Measurements from ENCODE around the gene GINS2.

- TF ChIP-seq MYC (IDR thresholded peaks at IDR 0.05; ENCODE audit: low read depth, low read length) (no peak), CTCF (IDR thresholded peaks at IDR 0.05; ENCODE audit: extremely low read depth in 1 of 2, insufficient read depth in 1 of 2, low read depth in 1 of 2, low read length in 2 of 2) (no peak), POLR2A (IDR thresholded peaks at IDR 0.05; ENCODE audit: low read depth, low read length) (no peak), MAX (IDR thresholded peaks at IDR 0.05; ENCODE audit: insufficient read depth, insufficient read length) (no peak), POLR2AphosphoS5 (IDR thresholded peaks at IDR 0.05; ENCODE audit: insufficient read depth, low read depth, low read length) (no peak), JUN (IDR thresholded peaks at IDR 0.05; ENCODE audit: borderline replicate concordance, insufficient read depth, insufficient read length, low read depth) (no peak), EZH2 (IDR thresholded peaks at IDR 0.05; ENCODE audit: borderline replicate concordance, low read depth, low read length, severe bottlenecking) (no peak)
Measured at GRCh38 chr16:85734311-85735017, 45.7 kb upstream of the GINS2 start.

Measured in endothelial cell of umbilical vein (primary cell).